ENCODE data around the gene RPP38. TPM values are rescaled to one million over a fixed set of nuclear protein-coding genes. Genes with fewer than 3 reads are reported as not detected.

The RPP38 gene
- total and polyA plus RNA-seq, 2 of the 13 experiments (the other 11 are each of a cell fraction or from before 2014, with no cell fraction given) = 11.7 to 16.4 TPM

DNA sequence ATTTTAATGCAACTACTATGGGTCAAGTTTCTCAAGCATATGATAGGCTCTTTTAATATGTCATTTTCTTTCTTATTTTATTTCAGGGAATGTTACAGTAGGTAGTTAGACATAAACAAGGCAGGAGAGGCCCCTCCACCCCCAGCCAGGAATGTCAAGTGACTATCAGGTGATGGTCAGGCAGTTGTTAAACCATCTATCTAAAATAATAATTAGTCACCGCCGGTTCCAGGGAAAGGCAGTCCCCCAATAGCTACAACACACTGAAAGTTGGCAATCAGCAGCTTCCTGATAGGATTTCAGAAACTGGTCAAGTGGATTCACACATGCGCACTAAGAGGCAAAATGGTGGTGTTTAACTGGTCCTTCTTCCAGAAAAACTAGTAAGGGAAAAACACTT, 44.1 kb upstream of the RPP38 start:
- peaks cover 0 to 3% of the 10 kb centered on the region in 2 experiments; a peak in 3 of 5 replicates for H3K27me3 ChIP-seq (ENCODE audit: control insufficient read depth in 1 of 2, insufficient read depth in 2 of 2, low read length in 2 of 2)
- POLR2A ChIA-PET = no interaction called here
- CTCF ChIA-PET (ENCODE audit: low intra/inter-chr PET ratio, low total read pairs) = no interaction called here
- ATAC-seq (no peak), DNase-seq (ENCODE audit: low spot score) (no peak), FAIRE-seq (no peak)
- no peaks in the 10 kb centered on the region for H3K9me3 ChIP-seq (ENCODE audit: low read length)
- TF ChIP-seq U2AF2 (IDR thresholded peaks at IDR 0.05; ENCODE audit: low read depth, low read length) = no peak
- TF ChIP-seq, protein P1, sequence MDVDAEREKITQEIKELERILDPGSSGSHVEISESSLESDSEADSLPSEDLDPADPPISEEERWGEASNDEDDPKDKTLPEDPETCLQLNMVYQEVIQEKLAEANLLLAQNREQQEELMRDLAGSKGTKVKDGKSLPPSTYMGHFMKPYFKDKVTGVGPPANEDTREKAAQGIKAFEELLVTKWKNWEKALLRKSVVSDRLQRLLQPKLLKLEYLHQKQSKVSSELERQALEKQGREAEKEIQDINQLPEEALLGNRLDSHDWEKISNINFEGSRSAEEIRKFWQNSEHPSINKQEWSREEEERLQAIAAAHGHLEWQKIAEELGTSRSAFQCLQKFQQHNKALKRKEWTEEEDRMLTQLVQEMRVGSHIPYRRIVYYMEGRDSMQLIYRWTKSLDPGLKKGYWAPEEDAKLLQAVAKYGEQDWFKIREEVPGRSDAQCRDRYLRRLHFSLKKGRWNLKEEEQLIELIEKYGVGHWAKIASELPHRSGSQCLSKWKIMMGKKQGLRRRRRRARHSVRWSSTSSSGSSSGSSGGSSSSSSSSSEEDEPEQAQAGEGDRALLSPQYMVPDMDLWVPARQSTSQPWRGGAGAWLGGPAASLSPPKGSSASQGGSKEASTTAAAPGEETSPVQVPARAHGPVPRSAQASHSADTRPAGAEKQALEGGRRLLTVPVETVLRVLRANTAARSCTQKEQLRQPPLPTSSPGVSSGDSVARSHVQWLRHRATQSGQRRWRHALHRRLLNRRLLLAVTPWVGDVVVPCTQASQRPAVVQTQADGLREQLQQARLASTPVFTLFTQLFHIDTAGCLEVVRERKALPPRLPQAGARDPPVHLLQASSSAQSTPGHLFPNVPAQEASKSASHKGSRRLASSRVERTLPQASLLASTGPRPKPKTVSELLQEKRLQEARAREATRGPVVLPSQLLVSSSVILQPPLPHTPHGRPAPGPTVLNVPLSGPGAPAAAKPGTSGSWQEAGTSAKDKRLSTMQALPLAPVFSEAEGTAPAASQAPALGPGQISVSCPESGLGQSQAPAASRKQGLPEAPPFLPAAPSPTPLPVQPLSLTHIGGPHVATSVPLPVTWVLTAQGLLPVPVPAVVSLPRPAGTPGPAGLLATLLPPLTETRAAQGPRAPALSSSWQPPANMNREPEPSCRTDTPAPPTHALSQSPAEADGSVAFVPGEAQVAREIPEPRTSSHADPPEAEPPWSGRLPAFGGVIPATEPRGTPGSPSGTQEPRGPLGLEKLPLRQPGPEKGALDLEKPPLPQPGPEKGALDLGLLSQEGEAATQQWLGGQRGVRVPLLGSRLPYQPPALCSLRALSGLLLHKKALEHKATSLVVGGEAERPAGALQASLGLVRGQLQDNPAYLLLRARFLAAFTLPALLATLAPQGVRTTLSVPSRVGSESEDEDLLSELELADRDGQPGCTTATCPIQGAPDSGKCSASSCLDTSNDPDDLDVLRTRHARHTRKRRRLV (CRISPR knock-in tag; IDR thresholded peaks at IDR 0.05) = no peak
- TF ChIP-seq NFRKB (IDR thresholded peaks at IDR 0.05) = no peak
- no peak for TF ChIP-seq MTF2 (CRISPR knock-in tag; IDR thresholded peaks at IDR 0.05; ENCODE audit: borderline replicate concordance)
- TF ChIP-seq FOSL1 (CRISPR knock-in tag; IDR thresholded peaks at IDR 0.05; ENCODE audit: borderline replicate concordance) = no peak
- TF ChIP-seq ZSCAN9 (CRISPR knock-in tag; IDR thresholded peaks at IDR 0.05; ENCODE audit: borderline replicate concordance) = no peak
- TF ChIP-seq, protein P2, sequence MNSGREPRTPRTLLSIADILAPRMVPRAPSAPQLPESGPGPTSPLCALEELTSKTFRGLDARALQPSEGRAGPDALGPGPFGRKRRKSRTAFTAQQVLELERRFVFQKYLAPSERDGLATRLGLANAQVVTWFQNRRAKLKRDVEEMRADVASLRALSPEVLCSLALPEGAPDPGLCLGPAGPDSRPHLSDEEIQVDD (CRISPR knock-in tag; IDR thresholded peaks at IDR 0.05; ENCODE audit: borderline replicate concordance) = no peak
- TF ChIP-seq KLF11 (CRISPR knock-in tag; IDR thresholded peaks at IDR 0.05) = no peak
- no peak for TF ChIP-seq HMG20B (CRISPR knock-in tag; conservative IDR thresholded peaks at IDR 0.05)
- TF ChIP-seq, protein P3, sequence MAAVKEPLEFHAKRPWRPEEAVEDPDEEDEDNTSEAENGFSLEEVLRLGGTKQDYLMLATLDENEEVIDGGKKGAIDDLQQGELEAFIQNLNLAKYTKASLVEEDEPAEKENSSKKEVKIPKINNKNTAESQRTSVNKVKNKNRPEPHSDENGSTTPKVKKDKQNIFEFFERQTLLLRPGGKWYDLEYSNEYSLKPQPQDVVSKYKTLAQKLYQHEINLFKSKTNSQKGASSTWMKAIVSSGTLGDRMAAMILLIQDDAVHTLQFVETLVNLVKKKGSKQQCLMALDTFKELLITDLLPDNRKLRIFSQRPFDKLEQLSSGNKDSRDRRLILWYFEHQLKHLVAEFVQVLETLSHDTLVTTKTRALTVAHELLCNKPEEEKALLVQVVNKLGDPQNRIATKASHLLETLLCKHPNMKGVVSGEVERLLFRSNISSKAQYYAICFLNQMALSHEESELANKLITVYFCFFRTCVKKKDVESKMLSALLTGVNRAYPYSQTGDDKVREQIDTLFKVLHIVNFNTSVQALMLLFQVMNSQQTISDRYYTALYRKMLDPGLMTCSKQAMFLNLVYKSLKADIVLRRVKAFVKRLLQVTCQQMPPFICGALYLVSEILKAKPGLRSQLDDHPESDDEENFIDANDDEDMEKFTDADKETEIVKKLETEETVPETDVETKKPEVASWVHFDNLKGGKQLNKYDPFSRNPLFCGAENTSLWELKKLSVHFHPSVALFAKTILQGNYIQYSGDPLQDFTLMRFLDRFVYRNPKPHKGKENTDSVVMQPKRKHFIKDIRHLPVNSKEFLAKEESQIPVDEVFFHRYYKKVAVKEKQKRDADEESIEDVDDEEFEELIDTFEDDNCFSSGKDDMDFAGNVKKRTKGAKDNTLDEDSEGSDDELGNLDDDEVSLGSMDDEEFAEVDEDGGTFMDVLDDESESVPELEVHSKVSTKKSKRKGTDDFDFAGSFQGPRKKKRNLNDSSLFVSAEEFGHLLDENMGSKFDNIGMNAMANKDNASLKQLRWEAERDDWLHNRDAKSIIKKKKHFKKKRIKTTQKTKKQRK (IDR thresholded peaks at IDR 0.05; ENCODE audit: low read length) = no peak
- TF ChIP-seq ZNF772 (CRISPR knock-in tag; IDR thresholded peaks at IDR 0.05) = no peak
- no peak for TF ChIP-seq SRSF4 (IDR thresholded peaks at IDR 0.05; ENCODE audit: low read depth, low read length, poor library complexity, severe bottlenecking)
- no peak for TF ChIP-seq ZIK1 (CRISPR knock-in tag; IDR thresholded peaks at IDR 0.05; ENCODE audit: borderline replicate concordance, low read depth)
- no peak for TF ChIP-seq ZBTB8A (CRISPR knock-in tag; IDR thresholded peaks at IDR 0.05; ENCODE audit: borderline replicate concordance, low read depth)
- TF ChIP-seq MEIS2 (CRISPR knock-in tag; IDR thresholded peaks at IDR 0.05) = no peak
- no peak for TF ChIP-seq ZNF224 (CRISPR knock-in tag; IDR thresholded peaks at IDR 0.05)
- no peak for TF ChIP-seq ATF7-NPFF (CRISPR knock-in tag; IDR thresholded peaks at IDR 0.05; ENCODE audit: low read depth)
- TF ChIP-seq FOXP1 (IDR thresholded peaks at IDR 0.05) = no peak
- TF ChIP-seq FOXP1 (CRISPR knock-in tag; IDR thresholded peaks at IDR 0.05) = no peak
- TF ChIP-seq PAF1 (CRISPR knock-in tag; IDR thresholded peaks at IDR 0.05) = no peak
- no peak overlapping the region for H3K4me3 ChIP-seq (replicated peaks in 1 of 3; ENCODE audit: insufficient read depth in 1 of 3, low read depth in 2 of 3, low read length in 3 of 3)
- no peak overlapping the region for H3K4me2 ChIP-seq (ENCODE audit: low read depth, low read length)
- H3K36me3 ChIP-seq (replicated peaks in 1 of 2; ENCODE audit: control insufficient read depth in 1 of 2, insufficient read depth in 2 of 2, low read length in 2 of 2) = no peaks in the 10 kb centered on the region
- no peak overlapping the region for H3K9ac ChIP-seq (ENCODE audit: insufficient read depth, low read depth, low read length)
- no TSS peak for BruUV-seq (replicated peaks)
- no peak overlapping the region for H3K27ac ChIP-seq (ENCODE audit: extremely low read length, insufficient read depth, low read length)
- in situ Hi-C loops (cut with HindIII; ENCODE audit: extremely low pct_ligation_motif_present, low pct_unique_long_range_greater_than_20kb) = no loop called here
- WGBS (ENCODE audit: low lambda C conversion rate) = 66% methylated on average over 3 of the region's 3 CpGs
- intact Hi-C loops (cut with micrococcal nuclease; ENCODE audit: unreplicated experiment) = no loop called here
- peaks cover 10% of the 10 kb centered on the region; the same call in 1 of the 2 replicates for H3K4me1 ChIP-seq (ENCODE audit: insufficient read depth, low read length)
- H2AFZ ChIP-seq (ENCODE audit: low read length) = no peak overlapping the region
- H4K20me1 ChIP-seq (ENCODE audit: insufficient read depth, low read length) = no peaks in the 10 kb centered on the region
- H3K79me2 ChIP-seq (ENCODE audit: insufficient read depth, low read length) = no peaks in the 10 kb centered on the region
